Lower lobe of right lung (tissue), 2 donors: ENCODE data around the gene PPP2R5E. TPM values are rescaled to one million over a fixed set of nuclear protein-coding genes. Genes with fewer than 3 reads are reported as not detected.

Experiments used
- ATAC-seq, 2 donors: fragments of 200-7000 bp; cut with Tn5 transposase; one replicate each; pipeline ENCODE4 v1.9.1; 2020 to 2022; ENCODE audit warnings: mild to moderate bottlenecking in 2 of 2, moderate library complexity in 2 of 2
- DNase-seq: peaks from one replicate; pipeline ENCODE4 v3.0.0-alpha.2; 2020
- H3K27ac ChIP-seq: fragments of 200-600 bp; one replicate; pipeline ENCODE4 v1.8.0; 2022
- H3K27me3 ChIP-seq: fragments of 200-600 bp; one replicate; pipeline ENCODE4 v1.8.0; 2022; ENCODE audit warnings: low read depth
- H3K36me3 ChIP-seq: fragments of 200-600 bp; one replicate; pipeline ENCODE4 v1.8.0; 2022; ENCODE audit warnings: mild to moderate bottlenecking
- H3K4me1 ChIP-seq: fragments of 200-600 bp; one replicate; pipeline ENCODE4 v1.8.0; 2022
- H3K4me3 ChIP-seq: fragments of 200-600 bp; one replicate; pipeline ENCODE4 v1.8.0; 2022; ENCODE audit warnings: mild to moderate bottlenecking
- H3K9me3 ChIP-seq: fragments of 200-600 bp; one replicate; pipeline ENCODE4 v1.8.0; 2022
- intact Hi-C: fragments of 100-400 bp; cut with DNase I; formaldehyde crosslinking; loops from one replicate; pipeline ENCODE4 v1.11.0; 2022
- total RNA-seq: library from RNA; stranded (reverse); fragmentation: NEBNext Ultra II Directional; extraction: Animal tissue kit (Norgen Biotek cat#: 25700); gene quantifications from one replicate; pipeline ENCODE4 v1.2.1, GENCODE V29; 2021
- TF ChIP-seq, protein P1 (sequence below): fragments of 200-600 bp; IDR thresholded peaks from one replicate; pipeline ENCODE4 v1.8.0; 2022; ENCODE audit warnings: antibody characterized with exemption, mild to moderate bottlenecking
- donor health status: DM: no; HTN: yes; CAD: no; lungs with severe emphysema.

The PPP2R5E gene
- total RNA-seq, 1 donor from 2014 or later: 45.3 TPM

DNA sequence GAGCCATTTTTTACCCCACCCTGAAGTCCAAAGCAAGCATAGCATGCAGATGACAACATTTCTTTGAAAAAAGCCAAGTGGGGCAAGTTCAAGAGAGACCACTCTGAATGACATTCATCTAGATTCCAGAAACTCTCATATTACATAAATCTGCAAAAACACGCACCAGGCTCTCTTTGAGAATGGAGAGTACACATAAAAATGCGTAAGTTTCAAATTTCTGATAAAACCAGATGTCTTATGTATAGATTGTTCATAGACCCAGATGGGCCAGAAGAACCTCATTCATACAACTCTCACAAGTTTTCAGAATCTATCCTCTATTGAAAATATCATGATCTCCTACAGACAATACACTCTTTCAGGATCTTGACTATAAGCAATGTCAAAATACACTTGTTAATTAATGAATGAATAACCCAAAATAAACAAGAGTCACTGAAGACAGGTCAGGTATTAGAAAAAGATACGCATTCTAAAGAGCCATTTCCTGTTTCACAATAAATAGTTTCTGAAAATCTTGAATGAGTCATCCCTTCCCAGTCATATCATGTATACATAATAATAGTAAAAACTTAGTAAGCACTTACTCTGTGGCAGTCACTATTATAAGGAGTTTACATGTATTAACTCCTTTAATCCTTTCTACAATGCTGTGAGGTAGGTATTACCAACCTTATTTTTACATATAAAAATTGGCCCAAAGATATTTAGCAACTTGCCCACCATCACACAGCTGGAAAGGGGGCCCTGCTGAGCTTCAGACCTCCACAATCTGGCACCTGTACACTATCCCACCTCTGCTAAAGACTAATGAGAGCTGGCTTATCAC, 72.0 kb downstream of the PPP2R5E start:
- Histone ChIP-seq H3K36me3 (no peaks in the 10 kb centered on the region), H3K4me3 (no peak overlapping the region), H3K27me3 (no peaks in the 10 kb centered on the region), H3K4me1 (peaks cover 31% of the 10 kb centered on the region), H3K9me3 (no peaks in the 10 kb centered on the region), H3K27ac (peak overlapping the region; percentile 26)
- DNase-seq (no peak), ATAC-seq (peak; percentile 69 to 87)
- intact Hi-C loops: no loop called here
- TF ChIP-seq, protein P1, sequence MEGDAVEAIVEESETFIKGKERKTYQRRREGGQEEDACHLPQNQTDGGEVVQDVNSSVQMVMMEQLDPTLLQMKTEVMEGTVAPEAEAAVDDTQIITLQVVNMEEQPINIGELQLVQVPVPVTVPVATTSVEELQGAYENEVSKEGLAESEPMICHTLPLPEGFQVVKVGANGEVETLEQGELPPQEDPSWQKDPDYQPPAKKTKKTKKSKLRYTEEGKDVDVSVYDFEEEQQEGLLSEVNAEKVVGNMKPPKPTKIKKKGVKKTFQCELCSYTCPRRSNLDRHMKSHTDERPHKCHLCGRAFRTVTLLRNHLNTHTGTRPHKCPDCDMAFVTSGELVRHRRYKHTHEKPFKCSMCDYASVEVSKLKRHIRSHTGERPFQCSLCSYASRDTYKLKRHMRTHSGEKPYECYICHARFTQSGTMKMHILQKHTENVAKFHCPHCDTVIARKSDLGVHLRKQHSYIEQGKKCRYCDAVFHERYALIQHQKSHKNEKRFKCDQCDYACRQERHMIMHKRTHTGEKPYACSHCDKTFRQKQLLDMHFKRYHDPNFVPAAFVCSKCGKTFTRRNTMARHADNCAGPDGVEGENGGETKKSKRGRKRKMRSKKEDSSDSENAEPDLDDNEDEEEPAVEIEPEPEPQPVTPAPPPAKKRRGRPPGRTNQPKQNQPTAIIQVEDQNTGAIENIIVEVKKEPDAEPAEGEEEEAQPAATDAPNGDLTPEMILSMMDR: no peak

DNA sequence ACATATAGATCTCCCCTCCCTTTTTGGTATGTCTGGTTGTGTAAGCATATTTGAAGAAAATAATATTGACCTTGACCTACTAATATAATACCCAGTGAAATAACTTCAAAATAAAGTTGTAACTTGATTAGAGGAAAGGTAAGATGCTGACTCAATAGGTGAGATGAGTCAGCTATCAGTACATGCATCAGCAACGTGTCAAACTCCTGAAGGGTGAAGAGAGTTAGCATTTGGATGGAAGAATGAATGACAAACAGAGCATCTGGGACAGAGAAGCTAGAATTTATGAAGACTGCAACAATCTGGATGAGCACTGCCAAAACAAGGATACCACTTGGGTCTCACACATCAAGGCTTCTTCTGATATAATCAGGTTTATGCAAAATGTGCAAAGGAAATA, 74.9 kb downstream of the PPP2R5E start:
- TF ChIP-seq, protein P1: no peak
- Histone ChIP-seq H3K4me3 (no peak overlapping the region), H3K4me1 (peaks cover 29% of the 10 kb centered on the region), H3K9me3 (no peaks in the 10 kb centered on the region), H3K27me3 (no peaks in the 10 kb centered on the region), H3K27ac (no peak overlapping the region), H3K36me3 (no peaks in the 10 kb centered on the region)
- intact Hi-C loops: no loop called here
- DNase-seq: no peak
- ATAC-seq: no peak

DNA sequence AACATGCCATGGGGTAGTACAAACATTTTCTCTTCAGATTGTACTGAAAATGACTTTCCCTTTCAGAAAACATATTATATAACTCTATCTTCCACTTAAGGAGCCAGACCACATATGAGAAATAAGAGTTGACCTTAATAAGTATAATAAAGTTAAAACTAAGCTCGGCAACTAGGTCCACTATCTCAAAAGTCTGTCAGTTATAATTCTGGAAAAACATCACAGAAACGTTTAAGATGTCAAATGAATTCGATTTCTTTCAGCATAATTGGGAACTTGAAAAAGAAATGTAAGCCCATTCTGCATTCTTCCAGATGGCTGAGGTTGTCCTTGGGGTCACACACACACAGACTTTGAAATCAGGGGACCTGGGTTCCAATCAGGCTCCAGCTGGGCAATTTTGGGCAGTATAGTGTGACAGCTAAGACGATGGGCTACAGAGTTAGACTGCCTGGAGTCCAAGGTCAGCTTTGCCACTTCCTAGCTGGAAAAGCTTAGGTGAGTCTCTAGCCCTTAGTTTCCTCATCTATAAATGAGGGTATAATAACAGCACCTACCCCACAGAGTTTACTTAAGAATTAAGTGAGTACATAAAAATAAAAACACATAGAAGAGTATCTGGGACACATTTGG, 75.6 kb downstream of the PPP2R5E start:
- TF ChIP-seq, protein P1: no peak
- Histone ChIP-seq H3K27ac (no peak overlapping the region), H3K36me3 (no peaks in the 10 kb centered on the region), H3K4me1 (peaks cover 24% of the 10 kb centered on the region), H3K4me3 (no peak overlapping the region), H3K27me3 (no peaks in the 10 kb centered on the region), H3K9me3 (no peaks in the 10 kb centered on the region)
- ATAC-seq (no peak), DNase-seq (no peak)
- intact Hi-C loops: no loop called here

DNA sequence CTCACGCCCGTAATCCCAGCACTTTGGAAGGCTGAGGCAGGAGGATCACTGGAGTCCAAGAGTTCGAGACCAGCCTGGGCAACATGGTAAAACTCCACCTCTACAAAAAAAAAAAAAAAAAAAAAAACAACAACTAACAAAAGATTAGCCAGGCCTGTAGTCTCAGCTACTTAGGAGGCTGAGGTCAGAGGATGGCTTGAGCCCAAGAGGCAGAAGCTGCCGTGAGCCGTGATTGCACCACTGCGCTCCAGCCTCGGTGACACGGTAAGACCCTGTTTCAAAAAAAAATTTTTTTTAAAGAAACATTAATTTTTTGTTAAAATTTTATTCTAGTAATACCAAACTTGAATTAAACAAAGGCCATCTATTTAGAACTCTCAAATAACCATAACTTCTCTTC, 77.8 kb downstream of the PPP2R5E start:
- intact Hi-C loops: no loop called here
- no peak for ATAC-seq

DNA sequence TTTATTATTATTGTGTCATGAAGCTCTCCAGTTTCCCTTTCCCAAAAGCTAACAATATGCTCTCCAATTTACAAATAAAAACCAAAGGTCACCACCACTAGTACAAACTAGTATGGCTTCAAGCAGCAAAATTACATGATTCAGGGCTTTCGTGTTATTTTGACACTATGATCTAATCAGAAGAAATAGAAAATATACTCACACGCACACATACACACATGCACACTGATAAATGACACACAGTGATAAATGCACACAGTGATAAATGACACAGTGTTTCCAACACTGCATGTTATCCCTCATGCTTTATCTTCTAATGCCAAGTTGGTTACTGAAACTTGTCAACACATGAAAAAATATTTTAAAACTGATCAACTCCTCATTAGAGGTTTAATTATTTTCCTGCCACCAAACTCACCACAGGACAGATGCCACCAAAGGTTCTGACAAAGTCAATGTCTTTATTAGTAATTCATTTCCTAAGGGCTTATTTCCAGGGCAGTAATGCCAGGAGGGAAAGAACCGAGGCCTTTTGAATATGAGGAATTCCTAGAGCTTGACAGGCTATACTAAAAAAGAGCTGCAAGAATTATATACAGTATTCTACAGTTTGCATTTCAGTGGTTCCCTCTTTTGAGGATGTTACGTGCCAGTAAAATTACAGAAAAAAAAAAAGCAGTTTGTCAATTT, 82.4 kb downstream of the PPP2R5E start:
- H3K36me3 ChIP-seq: no peaks in the 10 kb centered on the region
- no peak overlapping the region for H3K27ac ChIP-seq
- no peak for DNase-seq
- TF ChIP-seq, protein P1: no peak
- intact Hi-C loops: no loop called here
- no peak overlapping the region for H3K4me3 ChIP-seq
- H3K4me1 ChIP-seq: no peaks in the 10 kb centered on the region
- no peak for ATAC-seq
- no peaks in the 10 kb centered on the region for H3K9me3 ChIP-seq
- no peaks in the 10 kb centered on the region for H3K27me3 ChIP-seq

More for the DNA sequence above, 77.8 kb downstream of the PPP2R5E start:
- no peaks in the 10 kb centered on the region for H3K9me3 ChIP-seq
- no peaks in the 10 kb centered on the region for H3K36me3 ChIP-seq
- no peaks in the 10 kb centered on the region for H3K27me3 ChIP-seq
- TF ChIP-seq, protein P1: no peak
- peaks cover 6% of the 10 kb centered on the region for H3K4me1 ChIP-seq
- no peak overlapping the region for H3K27ac ChIP-seq
- no peak for DNase-seq
- H3K4me3 ChIP-seq: no peak overlapping the region
